PFSK-1 (cell line): ENCODE data around the gene PTTG2.

Experiments
- FOXP2 ChIP-seq: optimal IDR thresholded peaks from 2 replicates; pipeline ENCODE3; 2011; ENCODE audit warnings: borderline replicate concordance, control low read depth, inconsistent platforms; ENCODE audit not compliant: insufficient read depth; ENCODE audit errors: extremely low read length, extremely low read depth
- POLR2AphosphoS5 ChIP-seq: IDR thresholded peaks from 2 replicates; pipeline ENCODE4 v1.6.1; 2012; ENCODE audit warnings: low read depth, mild to moderate bottlenecking, control low read depth, low read length, moderate library complexity
- TAF1 ChIP-seq: IDR thresholded peaks from 2 replicates; pipeline ENCODE4 v1.6.1; 2012; ENCODE audit warnings: low read length, control low read depth, borderline replicate concordance; ENCODE audit not compliant: insufficient read depth
- TF ChIP-seq, protein P1 (sequence below), 2 experiments: IDR thresholded peaks; 2 replicates each; pipeline versions ENCODE4 v1.6.1 to v1.8.0; 2011 to 2012; ENCODE audit warnings: low read depth in 2 of 2, low read length in 2 of 2, control low read depth in 1 of 2, inconsistent platforms in 1 of 2, mild to moderate bottlenecking in 1 of 2, moderate library complexity in 1 of 2; ENCODE audit not compliant: insufficient read depth in 1 of 2

DNA sequence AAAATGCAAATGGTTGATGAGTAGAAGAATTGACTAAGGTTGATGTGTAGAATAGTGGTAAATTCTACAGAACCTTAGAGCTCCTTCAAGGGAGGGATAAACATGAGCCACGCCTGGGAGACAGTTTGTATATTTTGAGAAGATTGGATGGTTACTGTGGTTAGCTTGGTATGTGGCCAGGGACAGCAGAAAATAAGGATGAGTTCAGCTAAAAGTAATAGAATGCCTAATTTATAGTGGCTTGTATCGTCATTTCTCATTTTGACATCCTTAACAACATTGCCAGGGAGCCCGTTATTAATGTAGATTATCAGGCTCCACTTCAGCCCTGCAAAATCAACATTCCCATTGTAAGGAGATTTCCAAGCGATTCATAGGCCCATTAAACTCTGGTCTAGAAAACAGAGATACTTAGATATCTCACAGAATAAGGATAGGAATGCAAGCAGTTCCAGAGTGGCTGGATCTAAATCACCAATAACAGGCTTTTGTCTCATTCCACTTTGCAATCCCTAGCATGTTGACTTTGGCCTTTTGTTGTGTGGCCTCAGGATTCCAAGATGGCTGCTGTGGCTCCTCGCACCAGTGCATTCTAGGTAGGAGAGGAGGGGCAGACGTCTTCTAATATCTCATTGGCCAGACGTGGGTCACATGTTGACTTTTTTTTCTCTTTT is 6.4 kb upstream of the PTTG2 start:
- no peak for TF ChIP-seq POLR2AphosphoS5
- TF ChIP-seq, protein P1, sequence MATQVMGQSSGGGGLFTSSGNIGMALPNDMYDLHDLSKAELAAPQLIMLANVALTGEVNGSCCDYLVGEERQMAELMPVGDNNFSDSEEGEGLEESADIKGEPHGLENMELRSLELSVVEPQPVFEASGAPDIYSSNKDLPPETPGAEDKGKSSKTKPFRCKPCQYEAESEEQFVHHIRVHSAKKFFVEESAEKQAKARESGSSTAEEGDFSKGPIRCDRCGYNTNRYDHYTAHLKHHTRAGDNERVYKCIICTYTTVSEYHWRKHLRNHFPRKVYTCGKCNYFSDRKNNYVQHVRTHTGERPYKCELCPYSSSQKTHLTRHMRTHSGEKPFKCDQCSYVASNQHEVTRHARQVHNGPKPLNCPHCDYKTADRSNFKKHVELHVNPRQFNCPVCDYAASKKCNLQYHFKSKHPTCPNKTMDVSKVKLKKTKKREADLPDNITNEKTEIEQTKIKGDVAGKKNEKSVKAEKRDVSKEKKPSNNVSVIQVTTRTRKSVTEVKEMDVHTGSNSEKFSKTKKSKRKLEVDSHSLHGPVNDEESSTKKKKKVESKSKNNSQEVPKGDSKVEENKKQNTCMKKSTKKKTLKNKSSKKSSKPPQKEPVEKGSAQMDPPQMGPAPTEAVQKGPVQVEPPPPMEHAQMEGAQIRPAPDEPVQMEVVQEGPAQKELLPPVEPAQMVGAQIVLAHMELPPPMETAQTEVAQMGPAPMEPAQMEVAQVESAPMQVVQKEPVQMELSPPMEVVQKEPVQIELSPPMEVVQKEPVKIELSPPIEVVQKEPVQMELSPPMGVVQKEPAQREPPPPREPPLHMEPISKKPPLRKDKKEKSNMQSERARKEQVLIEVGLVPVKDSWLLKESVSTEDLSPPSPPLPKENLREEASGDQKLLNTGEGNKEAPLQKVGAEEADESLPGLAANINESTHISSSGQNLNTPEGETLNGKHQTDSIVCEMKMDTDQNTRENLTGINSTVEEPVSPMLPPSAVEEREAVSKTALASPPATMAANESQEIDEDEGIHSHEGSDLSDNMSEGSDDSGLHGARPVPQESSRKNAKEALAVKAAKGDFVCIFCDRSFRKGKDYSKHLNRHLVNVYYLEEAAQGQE (IDR thresholded peaks at IDR 0.05; ENCODE audit: insufficient read depth in 1 of 2, low read depth in 2 of 2, low read length in 2 of 2): no peak
- no peak for TF ChIP-seq TAF1
- no peak for TF ChIP-seq FOXP2
